MCF 10A (cell line): Measurements from ENCODE around the gene ZNF524. TPM values are rescaled to one million over a fixed set of nuclear protein-coding genes. Genes with fewer than 3 reads are reported as not detected.
A peak's percentile ranks its signal among the peaks of the same experiment; 100 is the strongest.

Experiments
- Bru-seq: library from RNA; stranded (reverse); fragments of 400-500 nt; gene quantifications from one replicate; lab custom pipeline; 2021; lab: Mats Ljungman, UMichigan
- BruChase-seq, 2 experiments: library from RNA; stranded (reverse); fragments of 400-500 nt; gene quantifications; one replicate each; lab custom pipeline; 2021; lab: Mats Ljungman, UMichigan
- BruUV-seq: library from RNA; stranded (reverse); fragments of 400-500 nt; replicated peaks from 2 replicates; lab custom pipeline; 2021; lab: Mats Ljungman, UMichigan
- CTCF ChIA-PET: fragments of 300-600 bp; sonication (Branson Sonifier 250); formaldehyde crosslinking; extraction: SDS; loops from one replicate; lab custom pipeline; 2021; ENCODE audit warnings: antibody characterized with exemption, inconsistent platforms; lab: Yijun Ruan, JAX
- POLR2A ChIA-PET: fragments of 300-600, 350-650 bp; sonication (Branson Sonifier 250); formaldehyde crosslinking; extraction: SDS; loops from one replicate; lab custom pipeline; 2020; ENCODE audit warnings: antibody characterized with exemption, inconsistent platforms; lab: Yijun Ruan, JAX
- DNase-seq: peaks from one replicate; pipeline ENCODE4 v3.0.0-alpha.2; 2018; ENCODE audit not compliant: unreplicated experiment
- H3K27ac Mint-ChIP-seq: one replicate; pipeline ENCODE4 v1.8.0; 2022; ENCODE audit warnings: mild to moderate bottlenecking, low read depth, mixed read lengths; ENCODE audit not compliant: unreplicated experiment
- H3K27me3 Mint-ChIP-seq: one replicate; pipeline ENCODE4 v1.8.0; 2022; ENCODE audit warnings: mixed read lengths; ENCODE audit not compliant: insufficient read depth, unreplicated experiment
- H3K36me3 Mint-ChIP-seq: one replicate; pipeline ENCODE4 v1.8.0; 2022; ENCODE audit warnings: mild to moderate bottlenecking, moderate library complexity, mixed read lengths; ENCODE audit not compliant: insufficient read depth, unreplicated experiment
- H3K4me1 Mint-ChIP-seq: one replicate; pipeline ENCODE4 v1.8.0; 2022; ENCODE audit warnings: mixed read lengths; ENCODE audit not compliant: insufficient read depth, unreplicated experiment
- H3K4me3 Mint-ChIP-seq: one replicate; pipeline ENCODE4 v1.8.0; 2022; ENCODE audit warnings: mild to moderate bottlenecking, moderate library complexity, mixed read lengths; ENCODE audit not compliant: unreplicated experiment
- H3K9me3 Mint-ChIP-seq: one replicate; pipeline ENCODE4 v1.8.0; 2022; ENCODE audit warnings: mixed read lengths; ENCODE audit not compliant: unreplicated experiment
- intact Hi-C: fragments of 100-400 bp; cut with micrococcal nuclease; formaldehyde crosslinking; loops from 2 replicates; pipeline ENCODE4 v1.14.1; 2022
- long read RNA-seq: library from polyadenylated mRNA; stranded (forward); transcript quantifications from one replicate; pipeline ENCODE4 v2.0.0, GENCODE V29; 2022
- total RNA-seq: library from RNA; stranded (reverse); gene quantifications from 2 replicates; pipeline ENCODE4 v1.2.3, GENCODE V29; 2022
- TF ChIP-seq, protein P1 (sequence below): fragments of 200-600 bp; IDR thresholded peaks from one replicate; pipeline ENCODE4 v1.8.0; 2022; ENCODE audit warnings: antibody characterized with exemption, mild to moderate bottlenecking; ENCODE audit not compliant: unreplicated experiment

The ZNF524 gene, protein sequence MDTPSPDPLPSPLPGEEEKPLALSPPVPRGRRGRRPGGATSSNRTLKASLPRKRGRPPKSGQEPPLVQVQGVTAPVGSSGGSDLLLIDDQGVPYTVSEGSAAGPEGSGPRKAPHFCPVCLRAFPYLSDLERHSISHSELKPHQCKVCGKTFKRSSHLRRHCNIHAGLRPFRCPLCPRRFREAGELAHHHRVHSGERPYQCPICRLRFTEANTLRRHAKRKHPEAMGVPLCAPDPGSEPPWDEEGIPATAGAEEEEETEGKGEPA
- total RNA-seq (15.7 and 17.6 TPM in 2 replicates), Bru-seq, nascent RNA (percentile 46 among the genes with signal in this experiment), BruChase-seq, experiment 1, labeled RNA remaining after a 6-hour chase (percentile 62 among the genes with signal in this experiment), BruChase-seq, experiment 2, labeled RNA remaining after a 2-hour chase (percentile 59 among the genes with signal in this experiment)
- long read RNA-seq, transcript ZNF524-201 (2 exons, 1,102 nt), result major isoform, 32 of 34 reads
- long read RNA-seq, partial matches to known transcripts, result 0 of 34 reads
- long read RNA-seq, other reads (novel, unspliced or antisense), result 0 of 34 reads

DNA sequence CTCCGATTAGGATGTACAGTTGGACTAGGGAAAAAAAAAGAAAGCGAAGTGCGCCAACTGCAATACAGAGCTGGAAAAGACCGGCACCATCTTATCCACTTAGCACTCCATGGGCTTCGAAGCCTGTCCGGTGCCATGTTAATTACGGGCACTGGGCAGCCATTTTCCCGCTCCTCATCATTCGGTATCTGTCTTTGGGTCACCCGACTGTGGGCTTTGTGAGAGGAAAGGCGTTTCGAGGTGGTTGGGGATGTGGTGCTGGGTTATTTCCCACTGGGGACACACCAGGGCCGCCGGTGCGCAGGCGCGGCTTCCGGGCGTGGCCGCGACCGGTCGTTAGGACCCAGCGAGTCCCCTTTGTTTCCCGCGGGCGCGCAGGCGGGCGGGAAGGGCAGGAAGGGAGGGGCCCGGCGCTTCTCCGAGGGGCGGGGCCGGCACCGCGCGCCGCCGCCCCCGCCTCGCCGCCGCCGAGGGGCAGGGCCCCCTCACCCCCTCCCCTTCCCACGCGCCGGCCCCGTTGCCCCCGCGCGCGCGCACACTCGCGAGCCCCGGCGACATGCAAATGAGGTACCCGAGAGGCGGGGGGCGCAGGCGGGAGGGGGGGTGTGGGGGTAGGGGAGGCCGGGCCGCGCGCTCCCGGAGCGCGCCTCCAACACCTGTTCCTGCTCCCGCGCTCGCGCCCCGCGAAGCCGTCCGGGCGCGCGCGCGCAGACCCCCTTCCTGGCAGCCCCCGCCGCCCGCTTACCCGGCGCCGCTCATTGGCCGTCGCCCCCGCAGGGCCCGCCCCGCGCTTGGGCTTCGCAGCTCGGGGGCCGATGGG lies at the start of gene ZNF524:
TSS of gene ZNF524 (plus strand) at position 447 of the 820 bp plus-strand sequence. CDS start 1,825 bp downstream, outside the sequence.
- Mint-ChIP-seq H3K36me3 (peaks cover 28% of the 10 kb centered on the region), H3K4me1 (peaks cover 42% of the 10 kb centered on the region), H3K27me3 (no peaks in the 10 kb centered on the region), H3K27ac (peak within 1 kb of the TSS; percentile 99), H3K9me3 (no peaks in the 10 kb centered on the region), H3K4me3 (peak within 1 kb of the TSS; percentile 97)
- ChIA-PET POLR2A (interaction anchor here (0.5 to 2.6 kb wide), 27 partner anchors 8 to 1462 kb away, joined by 3 to 26 read pairs (median 5); partner anchors contain the start of genes CNOT3, NAT14, PPP1R12C and PPP6R1), CTCF (interaction anchor here (0.5 to 1.2 kb wide), 3 partner anchors 12 to 539 kb away, joined by 3 to 4 read pairs (median 3); no protein-coding TSS in a partner anchor)
- BruUV-seq, result no TSS peak
- TF ChIP-seq, protein P1, sequence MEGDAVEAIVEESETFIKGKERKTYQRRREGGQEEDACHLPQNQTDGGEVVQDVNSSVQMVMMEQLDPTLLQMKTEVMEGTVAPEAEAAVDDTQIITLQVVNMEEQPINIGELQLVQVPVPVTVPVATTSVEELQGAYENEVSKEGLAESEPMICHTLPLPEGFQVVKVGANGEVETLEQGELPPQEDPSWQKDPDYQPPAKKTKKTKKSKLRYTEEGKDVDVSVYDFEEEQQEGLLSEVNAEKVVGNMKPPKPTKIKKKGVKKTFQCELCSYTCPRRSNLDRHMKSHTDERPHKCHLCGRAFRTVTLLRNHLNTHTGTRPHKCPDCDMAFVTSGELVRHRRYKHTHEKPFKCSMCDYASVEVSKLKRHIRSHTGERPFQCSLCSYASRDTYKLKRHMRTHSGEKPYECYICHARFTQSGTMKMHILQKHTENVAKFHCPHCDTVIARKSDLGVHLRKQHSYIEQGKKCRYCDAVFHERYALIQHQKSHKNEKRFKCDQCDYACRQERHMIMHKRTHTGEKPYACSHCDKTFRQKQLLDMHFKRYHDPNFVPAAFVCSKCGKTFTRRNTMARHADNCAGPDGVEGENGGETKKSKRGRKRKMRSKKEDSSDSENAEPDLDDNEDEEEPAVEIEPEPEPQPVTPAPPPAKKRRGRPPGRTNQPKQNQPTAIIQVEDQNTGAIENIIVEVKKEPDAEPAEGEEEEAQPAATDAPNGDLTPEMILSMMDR, result no peak
- intact Hi-C loops, result loop anchor here (1.0 kb wide), 2 partner anchors 42 to 341 kb away; partner anchors contain the start of gene PPP6R1
- DNase-seq, result peak; percentile 94

DNA sequence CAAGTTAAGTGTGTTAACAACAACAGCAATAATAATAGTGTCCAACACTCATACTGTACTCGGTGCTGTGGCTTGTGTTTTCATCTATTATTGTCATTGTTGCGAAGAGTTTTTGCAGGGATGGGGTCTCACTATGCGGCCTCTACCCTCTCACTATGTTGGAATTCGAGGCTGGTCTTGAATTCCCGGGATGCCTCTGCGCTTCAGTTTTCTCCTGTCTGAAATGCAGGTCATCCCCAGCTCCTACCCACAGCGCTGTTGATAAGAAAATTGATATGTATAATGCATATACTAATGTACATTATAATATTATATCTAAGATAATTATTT lies 49.8 kb upstream of the ZNF524 start:
- TF ChIP-seq, protein P1, result no peak
- intact Hi-C loops, result no loop called here
- no TSS peak for BruUV-seq
- POLR2A ChIA-PET, result interaction anchor here (0.5 kb wide), 1 partner anchor 389 kb away, joined by 3 read pairs; no protein-coding TSS in a partner anchor
- no peak overlapping the region for H3K27ac Mint-ChIP-seq
- CTCF ChIA-PET, result no interaction called here
- DNase-seq, result no peak
- peaks cover 17% of the 10 kb centered on the region for H3K4me1 Mint-ChIP-seq
- no peaks in the 10 kb centered on the region for H3K9me3 Mint-ChIP-seq
- H3K4me3 Mint-ChIP-seq, result no peak overlapping the region
- no peaks in the 10 kb centered on the region for H3K36me3 Mint-ChIP-seq
- H3K27me3 Mint-ChIP-seq, result peaks cover 12% of the 10 kb centered on the region

DNA sequence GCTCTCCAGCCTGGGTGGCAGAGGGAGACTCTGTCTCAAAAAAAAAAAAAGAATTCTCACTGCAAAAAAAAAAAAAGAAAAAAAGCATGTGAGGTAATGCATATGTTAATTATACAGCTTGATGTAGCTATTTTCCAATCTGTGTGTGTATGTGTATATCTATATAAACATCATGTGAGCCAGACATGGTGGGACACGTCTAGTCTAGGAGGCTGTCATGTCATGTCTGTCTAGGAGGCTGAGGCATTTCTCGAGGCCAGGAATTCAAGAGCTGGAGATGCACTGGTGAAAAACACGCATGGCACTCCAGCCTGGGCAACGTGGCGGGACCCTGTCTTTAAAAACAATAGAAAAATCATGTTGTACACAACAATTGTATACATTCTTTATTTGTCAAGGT lies 47.9 kb upstream of the ZNF524 start:
- TF ChIP-seq, protein P1, result no peak
- H3K27me3 Mint-ChIP-seq, result no peaks in the 10 kb centered on the region
- no peak overlapping the region for H3K27ac Mint-ChIP-seq
- ChIA-PET POLR2A (no interaction called here), CTCF (interaction anchor here (1.1 kb wide), 1 partner anchor 35 kb away, joined by 5 read pairs; no protein-coding TSS in a partner anchor)
- intact Hi-C loops, result no loop called here
- BruUV-seq, result no TSS peak
- no peaks in the 10 kb centered on the region for H3K36me3 Mint-ChIP-seq
- no peaks in the 10 kb centered on the region for H3K9me3 Mint-ChIP-seq
- H3K4me3 Mint-ChIP-seq, result no peak overlapping the region
- H3K4me1 Mint-ChIP-seq, result peaks cover 13% of the 10 kb centered on the region
- DNase-seq, result no peak
